Retinal pigment epithelial cell (primary cell): ENCODE results near the gene FBLN5.

Source experiments
- DNase-seq: peaks from one replicate; pipeline ENCODE4 v3.0.0-alpha.2; 2010; ENCODE audit warnings: low read depth
- H3K4me3 ChIP-seq: 2 replicates; pipeline ENCODE4 v1.5.1; 2011; ENCODE audit warnings: mild to moderate bottlenecking, low read length, control low read depth, moderate library complexity
- TF ChIP-seq, protein P1 (sequence below): conservative IDR thresholded peaks from 2 replicates; pipeline ENCODE4 v1.5.1; 2011; ENCODE audit warnings: low read depth, low read length, control low read depth, inconsistent platforms

Gene FBLN5

DNA sequence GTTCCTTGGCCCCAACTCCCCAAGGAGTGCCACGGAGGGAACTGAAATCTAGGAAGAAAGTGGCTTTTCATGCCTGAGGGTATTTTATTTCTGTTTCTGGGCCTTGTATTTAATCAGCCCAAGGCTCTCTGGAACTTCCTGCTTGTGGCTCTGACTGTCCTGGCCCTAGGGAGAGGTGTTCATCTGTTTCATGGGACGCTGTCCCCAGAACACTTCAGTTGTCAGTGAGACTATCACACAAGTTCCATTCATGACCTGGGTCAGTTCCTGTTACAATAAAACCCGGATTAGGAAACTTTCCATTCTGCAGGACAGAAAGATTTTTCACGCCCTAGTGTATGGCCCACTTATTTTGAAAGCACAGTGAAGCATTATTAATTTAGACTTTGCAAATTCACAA is 61.7 kb downstream of the FBLN5 start:
- no peak for DNase-seq
- TF ChIP-seq, protein P1, sequence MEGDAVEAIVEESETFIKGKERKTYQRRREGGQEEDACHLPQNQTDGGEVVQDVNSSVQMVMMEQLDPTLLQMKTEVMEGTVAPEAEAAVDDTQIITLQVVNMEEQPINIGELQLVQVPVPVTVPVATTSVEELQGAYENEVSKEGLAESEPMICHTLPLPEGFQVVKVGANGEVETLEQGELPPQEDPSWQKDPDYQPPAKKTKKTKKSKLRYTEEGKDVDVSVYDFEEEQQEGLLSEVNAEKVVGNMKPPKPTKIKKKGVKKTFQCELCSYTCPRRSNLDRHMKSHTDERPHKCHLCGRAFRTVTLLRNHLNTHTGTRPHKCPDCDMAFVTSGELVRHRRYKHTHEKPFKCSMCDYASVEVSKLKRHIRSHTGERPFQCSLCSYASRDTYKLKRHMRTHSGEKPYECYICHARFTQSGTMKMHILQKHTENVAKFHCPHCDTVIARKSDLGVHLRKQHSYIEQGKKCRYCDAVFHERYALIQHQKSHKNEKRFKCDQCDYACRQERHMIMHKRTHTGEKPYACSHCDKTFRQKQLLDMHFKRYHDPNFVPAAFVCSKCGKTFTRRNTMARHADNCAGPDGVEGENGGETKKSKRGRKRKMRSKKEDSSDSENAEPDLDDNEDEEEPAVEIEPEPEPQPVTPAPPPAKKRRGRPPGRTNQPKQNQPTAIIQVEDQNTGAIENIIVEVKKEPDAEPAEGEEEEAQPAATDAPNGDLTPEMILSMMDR, result no peak
- H3K4me3 ChIP-seq, result no peak overlapping the region

DNA sequence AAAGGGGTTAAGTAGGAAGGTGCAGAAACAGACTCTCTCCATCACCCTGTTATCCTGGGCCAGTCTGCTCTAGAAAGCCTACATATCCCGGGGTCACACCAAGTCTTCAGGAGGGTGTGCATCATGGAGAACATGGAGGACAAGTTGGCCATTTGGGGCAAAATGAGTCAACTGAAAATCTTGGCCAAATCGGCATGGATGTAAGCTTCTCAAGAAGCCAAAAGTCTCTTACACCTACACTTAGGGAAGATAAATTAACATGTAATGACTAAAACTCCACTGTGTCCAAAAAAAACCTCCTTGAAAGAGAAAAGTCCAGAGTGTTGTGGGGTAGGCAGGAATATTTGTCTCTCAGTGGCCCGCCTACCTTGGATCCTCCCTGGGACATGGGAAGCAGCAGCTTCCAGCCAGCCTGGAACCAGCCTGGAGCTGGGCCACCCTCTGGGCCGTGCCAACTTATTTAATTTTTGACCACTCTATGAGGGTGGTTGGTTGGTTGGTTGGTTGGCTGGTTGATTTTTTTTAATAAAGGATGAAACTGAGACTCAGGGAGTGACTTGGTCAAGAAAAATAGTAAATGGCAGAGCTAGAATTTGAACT is 62.3 kb downstream of the FBLN5 start:
- H3K4me3 ChIP-seq, result no peak overlapping the region
- no peak for DNase-seq
- TF ChIP-seq, protein P1, result no peak

DNA sequence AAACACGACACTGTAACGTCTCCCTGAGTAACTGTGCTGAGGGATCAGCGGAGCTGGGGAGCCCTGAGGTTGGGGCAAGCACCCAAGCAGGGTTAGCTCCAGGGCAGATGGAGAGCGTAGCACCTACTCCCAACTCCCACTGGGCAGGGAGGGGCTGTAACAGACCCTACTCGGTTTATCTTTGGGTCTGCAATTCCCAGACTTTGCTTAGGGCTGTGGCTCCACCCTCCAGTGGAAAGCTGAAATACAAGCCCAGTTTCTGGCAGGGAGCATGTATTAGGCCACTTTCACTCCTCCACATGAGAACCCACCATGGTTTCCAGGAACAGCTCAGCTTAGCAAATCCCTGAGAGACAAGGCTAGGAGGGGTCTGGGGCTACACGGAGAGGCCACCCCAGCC is 62.8 kb downstream of the FBLN5 start:
- DNase-seq, result no peak
- TF ChIP-seq, protein P1, result no peak
- H3K4me3 ChIP-seq, result no peak overlapping the region

DNA sequence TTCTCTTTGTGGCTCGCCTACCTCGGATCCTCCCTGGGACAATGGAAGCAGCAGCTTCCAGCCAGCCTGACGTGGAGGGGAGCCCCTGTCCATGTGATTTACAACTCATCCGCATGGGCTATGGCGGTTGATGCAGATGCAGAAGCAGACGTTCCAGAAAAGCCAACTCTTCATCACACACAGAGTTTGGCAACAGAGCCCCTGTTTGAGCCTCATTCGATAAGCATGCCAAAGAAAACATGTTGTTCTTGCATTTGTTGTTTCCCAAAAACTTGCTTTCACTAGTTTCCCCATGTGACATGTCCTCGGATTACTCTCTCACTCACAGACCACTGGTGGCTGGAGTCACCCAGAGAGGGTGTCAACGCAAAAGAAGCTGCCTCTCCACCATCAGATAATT is 63.7 kb downstream of the FBLN5 start:
- no peak for DNase-seq

DNA sequence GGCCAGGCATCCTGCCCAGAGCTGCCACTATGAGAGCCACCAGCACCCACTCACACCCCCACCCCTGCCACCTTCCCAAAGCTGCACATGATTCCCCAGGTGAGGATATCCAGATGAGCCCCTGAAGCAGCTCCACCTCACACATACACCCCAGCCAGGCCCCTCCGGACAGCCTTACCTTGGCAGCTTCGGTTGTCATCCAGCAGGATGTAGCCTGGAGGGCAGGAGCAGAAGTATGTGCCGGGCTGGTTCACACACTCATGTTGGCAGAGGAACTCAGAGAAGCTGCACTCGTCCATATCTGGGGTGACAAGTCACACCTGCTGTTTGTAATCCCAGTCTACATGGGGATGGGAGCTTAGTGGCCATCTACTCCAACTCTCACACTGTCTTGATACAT is 64.7 kb downstream of the FBLN5 start:
- TF ChIP-seq, protein P1, result no peak
- H3K4me3 ChIP-seq, result no peak overlapping the region
- DNase-seq, result no peak

More for the DNA sequence above, 63.7 kb downstream of the FBLN5 start:
- H3K4me3 ChIP-seq, result no peak overlapping the region
- TF ChIP-seq, protein P1, result no peak

DNA sequence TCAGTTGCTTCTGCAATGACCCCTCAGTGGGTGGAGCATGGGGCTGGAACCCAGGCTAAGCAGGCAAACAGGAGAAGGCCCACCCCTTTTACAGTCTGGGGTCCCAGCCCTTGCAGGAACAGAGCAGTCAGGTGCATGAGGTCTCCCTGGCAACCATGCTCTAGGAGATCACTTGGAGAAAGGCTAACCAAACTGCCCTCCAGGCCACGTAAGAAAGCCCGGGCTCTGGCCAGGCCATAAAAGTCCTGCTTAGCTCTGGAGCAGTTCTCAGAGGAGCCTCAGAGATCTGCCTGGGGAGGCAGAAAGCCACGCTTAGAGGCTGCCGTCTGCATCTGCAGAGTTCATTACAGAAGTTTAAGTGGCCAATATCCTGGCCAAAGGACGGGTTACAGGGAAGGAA is 65.1 kb downstream of the FBLN5 start:
- TF ChIP-seq, protein P1, result no peak
- no peak for DNase-seq
- no peak overlapping the region for H3K4me3 ChIP-seq

DNA sequence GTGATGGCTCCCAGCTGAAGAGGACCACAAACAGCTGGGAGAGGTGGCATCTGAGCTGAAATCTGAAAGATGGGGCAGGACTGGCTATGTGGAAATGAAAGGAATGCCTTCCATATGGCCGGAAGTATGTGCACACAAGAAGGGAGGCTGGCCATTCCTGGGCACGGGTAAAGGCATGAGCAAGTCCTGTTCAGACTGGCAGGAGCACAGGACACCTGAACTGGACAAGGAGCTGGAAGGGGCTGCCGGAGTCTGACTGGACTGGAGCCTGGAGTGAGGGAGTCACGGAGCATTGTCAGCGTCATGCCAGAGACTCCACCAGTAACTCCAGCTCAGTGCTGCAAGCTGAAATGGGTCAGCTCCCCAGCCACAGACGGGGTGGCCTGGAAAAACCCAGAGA is 68.3 kb downstream of the FBLN5 start:
- TF ChIP-seq, protein P1, result no peak
- no peak for DNase-seq
- H3K4me3 ChIP-seq, result no peak overlapping the region
